Effector CD4-positive, alpha-beta T cell (primary cell): ENCODE data around the gene C10orf62.
"Not testable (repeated sequence)": the region's sequence is repeated elsewhere in the genome, so short reads cannot be mapped to it uniquely, and the experiment has no call there.

Experiments
- DNase-seq: peaks from one replicate; pipeline ENCODE4 v3.0.0-alpha.2; 2020

C10orf62 gene

GRCh38 chr10:97566336-97566996, 23.1 kb upstream of the C10orf62 start:
- no peak for DNase-seq

DNA sequence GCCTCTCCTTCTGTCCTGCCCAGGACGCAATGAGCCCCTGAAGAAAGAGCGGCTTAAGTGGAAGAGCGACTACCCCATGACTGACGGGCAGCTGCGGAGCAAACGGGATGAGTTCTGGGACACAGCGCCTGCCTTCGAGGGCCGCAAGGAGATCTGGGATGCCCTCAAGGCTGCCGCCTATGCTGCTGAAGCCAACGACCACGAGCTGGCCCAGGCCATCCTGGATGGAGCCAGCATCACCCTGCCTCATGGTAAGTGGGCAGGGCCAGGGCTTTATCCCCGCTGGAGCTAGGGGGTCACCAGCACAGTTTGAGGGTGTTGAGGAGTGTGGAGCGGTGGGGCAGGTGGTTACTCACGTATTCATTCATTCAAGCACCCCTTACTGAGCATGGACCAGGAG, 21.6 kb upstream of the C10orf62 start:
- DNase-seq = no peak

DNA sequence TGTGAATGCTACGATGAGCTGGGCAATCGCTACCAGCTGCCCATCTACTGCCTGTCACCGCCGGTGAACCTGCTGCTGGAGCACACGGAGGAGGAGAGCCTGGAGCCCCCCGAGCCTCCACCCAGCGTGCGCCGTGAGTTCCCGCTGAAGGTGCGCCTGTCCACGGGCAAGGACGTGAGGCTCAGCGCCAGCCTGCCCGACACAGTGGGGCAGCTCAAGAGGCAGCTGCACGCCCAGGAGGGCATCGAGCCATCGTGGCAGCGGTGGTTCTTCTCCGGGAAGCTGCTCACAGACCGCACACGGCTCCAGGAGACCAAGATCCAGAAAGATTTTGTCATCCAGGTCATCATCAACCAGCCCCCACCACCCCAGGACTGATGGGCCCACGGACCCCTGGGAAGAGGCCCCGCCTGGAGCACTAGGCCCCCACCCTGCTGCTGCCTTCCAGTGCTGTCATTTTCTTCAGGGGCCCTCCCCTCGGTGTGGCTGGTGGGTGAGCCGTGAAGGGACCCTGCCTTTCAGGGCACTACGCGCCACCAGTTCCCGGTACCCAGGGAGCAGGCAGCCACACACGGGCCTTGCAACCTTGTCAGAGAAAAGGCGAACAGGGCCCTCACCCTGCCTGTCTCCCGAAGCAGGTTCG, 19.3 kb upstream of the C10orf62 start:
- no peak for DNase-seq

GRCh38 chr10:97570789-97571471, 18.6 kb upstream of the C10orf62 start:
- no peak for DNase-seq

- no peak for DNase-seq
These were observed 17.9 kb upstream of the C10orf62 start for GRCh38 chr10:97571622-97572021.

DNA sequence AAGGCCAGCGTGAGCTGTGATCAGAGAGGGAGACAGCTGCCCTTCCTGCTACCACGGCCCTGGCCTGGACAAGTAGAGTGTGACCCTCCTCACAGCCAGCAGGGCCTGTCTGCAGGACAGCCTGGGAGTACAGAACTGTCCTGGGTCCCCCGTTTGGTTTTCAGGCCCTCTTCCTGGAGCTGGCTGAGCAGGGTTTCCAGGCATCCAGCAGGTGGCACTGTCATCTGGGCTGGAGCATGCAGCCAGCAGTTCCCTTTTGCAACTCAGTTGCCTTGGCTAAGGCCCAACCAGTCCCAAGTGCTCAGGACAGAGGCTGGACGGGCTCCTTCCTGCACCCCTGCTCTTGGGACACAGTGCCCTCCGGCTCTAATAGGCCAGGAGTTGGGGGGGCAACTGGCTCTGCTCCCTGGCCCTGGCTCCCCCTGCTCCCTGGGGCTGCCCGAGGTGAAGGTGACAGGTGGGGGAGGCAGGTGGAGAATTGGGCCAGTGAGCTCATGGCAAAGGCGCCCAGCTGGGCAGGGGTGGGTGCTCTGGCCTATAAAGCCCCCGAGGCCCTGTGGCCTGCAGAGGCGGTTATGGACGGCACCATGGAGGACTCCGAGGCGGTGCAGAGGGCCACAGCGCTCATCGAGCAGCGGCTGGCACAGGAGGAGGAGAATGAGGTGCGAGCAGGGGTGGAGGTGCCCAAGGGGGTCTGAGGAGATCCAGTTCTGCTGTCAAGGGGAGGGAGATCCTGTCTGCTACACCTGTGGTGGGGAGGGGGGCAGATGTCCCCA, 17.1 kb upstream of the C10orf62 start, which contains the start of gene ANKRD2:
Gene ANKRD2, plus strand, starts transcription at position 566 of the 776 bp plus-strand sequence. Its CDS starts 10 bp downstream, at position 576.
- DNase-seq = peak; percentile 11

- no peak for DNase-seq
These were observed 16.5 kb upstream of the C10orf62 start for GRCh38 chr10:97573021-97573420.

DNA sequence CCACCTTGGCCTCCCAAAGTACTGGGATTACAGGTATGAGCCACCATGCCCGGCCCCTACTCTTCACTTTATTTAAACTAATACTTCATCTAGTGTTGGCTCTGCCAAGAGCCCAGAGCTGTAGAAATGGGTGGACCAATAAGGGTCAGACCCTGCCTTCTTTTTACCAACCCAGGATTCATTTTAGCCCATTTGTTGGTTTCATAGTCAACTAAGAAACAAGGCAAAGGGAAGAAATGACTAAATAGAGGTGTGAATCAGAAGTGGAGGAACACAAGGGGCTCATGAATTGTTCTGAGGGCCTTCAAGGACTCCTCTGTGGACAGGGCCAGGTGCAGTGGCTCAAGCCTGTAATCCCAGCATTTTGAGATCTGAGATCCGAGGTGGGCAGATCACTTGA, 15.8 kb upstream of the C10orf62 start:
- DNase-seq = no peak

DNA sequence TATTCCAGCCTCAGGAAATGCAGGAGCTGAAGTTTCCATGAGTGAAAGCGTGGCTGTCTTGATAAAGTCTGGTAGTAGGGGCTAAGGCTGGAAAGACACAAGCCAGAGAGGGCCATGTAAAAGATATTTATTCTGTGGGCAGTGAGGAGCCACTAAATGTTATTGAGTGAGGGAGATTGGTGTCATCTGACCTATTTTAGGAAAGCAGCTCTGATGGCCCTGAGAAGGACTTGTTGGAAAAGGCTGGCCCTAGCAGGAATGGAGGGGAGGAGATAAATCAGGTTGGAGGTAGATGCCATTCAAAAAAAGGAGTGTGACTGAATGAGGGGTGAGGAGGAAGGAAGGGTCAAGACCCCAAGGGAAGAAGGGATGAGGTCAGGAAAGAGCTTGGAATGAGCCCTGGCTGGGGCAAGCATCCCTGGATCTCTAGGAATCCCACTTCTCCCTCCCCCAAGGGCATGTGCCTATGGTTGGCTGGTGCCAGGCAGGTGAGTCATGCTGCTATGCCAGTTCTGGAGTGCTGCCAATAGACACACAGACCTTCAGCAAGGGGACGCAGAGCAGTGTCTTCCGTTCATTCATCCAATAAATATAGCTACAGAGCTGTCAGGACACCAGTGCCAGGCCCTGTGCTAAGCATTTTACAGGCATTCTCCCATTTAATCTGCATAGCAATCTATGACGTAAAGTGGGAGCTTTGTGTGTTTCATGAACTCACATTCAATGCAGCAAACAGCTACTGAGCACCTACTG, 15.0 kb upstream of the C10orf62 start:
- no peak for DNase-seq

- DNase-seq = no peak
These were observed 14.3 kb upstream of the C10orf62 start for GRCh38 chr10:97575127-97575668.

DNA sequence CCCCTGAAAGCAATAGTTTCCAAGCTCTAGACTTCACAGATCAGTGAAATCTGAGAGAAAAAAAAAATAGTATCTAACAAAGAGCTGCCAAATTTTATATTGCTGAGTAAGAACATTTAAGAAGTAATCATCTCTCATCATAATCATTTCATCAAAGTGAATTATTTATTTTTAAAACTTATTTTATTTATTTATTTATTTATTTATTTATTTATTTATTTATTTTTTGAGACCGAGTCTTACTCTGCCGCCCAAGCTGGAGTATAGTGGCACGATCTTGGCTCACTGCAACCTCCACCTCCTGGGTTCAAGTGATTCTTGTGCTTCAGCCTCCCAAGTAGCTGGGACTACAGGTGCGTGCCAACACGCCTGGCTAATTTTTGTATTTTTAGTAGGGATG, 13.0 kb upstream of the C10orf62 start:
- not testable (repeated sequence) for DNase-seq

DNA sequence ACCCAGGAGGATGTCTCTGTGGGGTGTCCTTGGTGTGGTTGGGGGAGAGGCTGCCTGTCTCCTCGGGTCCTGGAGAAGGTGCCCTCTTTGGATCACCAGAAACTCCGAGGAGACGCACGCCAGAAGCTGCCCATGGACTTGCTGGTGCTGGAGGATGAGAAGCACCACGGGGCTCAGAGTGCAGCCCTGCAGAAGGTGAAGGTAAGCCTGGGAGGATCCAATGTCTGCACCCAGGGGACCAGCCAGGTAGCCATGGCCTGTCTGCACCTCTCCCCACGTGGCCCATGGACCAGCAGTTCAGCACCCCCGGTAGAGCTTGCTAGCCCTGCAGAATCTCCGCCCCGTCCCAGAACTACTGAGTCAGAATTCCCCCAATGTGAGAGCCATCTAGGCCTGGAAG, 11.8 kb upstream of the C10orf62 start:
- no peak for DNase-seq

- DNase-seq = no peak
These were observed 11.2 kb upstream of the C10orf62 start for GRCh38 chr10:97578171-97578844.

GRCh38 chr10:97580421-97581367, 8.8 kb upstream of the C10orf62 start:
- DNase-seq = no peak

DNA sequence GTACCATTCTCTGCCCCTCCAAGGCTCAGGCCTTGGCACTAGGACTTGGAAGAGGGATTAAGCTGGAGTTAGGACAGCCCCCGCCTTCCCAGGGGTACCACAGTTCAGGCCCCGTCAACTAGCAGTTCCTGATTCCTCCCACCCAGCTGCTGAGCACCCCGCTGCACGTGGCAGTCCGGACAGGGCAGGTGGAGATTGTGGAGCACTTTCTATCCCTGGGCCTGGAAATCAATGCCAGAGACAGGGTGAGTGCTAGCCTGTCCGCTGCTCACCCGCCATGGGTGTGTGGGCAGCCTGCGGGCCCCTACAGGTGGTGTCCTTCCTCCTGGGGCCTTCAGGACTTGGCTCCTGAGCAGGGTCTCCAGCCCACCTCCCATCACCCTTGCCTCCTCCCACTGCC, 7.4 kb upstream of the C10orf62 start:
- DNase-seq = no peak

GRCh38 chr10:97583476-97583875, 6.0 kb upstream of the C10orf62 start:
- no peak for DNase-seq

DNA sequence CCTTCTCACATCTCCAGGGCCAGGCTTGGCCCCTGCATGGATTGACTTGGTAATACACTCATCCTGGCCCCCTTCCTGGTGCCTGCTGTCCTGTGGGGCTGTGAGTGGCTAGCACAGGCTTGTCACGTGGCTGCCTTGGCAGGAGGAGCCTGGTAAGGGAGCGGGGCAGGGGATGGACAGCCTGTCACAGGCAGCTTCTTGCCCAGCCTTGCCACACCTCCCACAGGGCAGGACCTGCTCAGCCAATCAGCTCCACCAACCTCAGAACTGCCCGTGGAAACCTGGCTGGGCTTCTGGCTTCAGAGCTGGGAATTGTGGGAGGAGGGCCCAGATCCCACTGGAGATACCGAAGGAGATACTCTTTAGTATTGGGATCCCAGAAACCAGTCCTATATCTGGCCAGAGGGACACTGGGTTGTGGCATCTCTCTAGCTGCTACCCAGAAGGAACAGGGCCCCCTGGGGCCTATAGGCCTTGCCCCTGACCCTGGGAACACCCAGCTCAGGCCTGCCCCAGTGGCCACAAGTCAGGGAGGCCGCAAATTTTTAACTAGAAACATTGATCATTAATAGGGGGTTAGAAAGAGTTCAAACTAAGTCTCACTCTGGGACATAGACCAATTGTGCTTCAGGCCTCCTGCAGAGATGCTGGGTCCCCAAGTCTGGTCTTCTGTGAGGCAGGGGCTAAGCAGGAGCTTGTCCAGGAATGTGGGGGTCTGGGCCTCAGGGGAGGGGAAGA, 5.3 kb upstream of the C10orf62 start, which contains the start of gene HOGA1:
Gene HOGA1, plus strand, starts transcription at position 330 of the 738 bp plus-strand sequence. Its CDS starts 315 bp downstream, at position 645.
- no peak for DNase-seq

DNA sequence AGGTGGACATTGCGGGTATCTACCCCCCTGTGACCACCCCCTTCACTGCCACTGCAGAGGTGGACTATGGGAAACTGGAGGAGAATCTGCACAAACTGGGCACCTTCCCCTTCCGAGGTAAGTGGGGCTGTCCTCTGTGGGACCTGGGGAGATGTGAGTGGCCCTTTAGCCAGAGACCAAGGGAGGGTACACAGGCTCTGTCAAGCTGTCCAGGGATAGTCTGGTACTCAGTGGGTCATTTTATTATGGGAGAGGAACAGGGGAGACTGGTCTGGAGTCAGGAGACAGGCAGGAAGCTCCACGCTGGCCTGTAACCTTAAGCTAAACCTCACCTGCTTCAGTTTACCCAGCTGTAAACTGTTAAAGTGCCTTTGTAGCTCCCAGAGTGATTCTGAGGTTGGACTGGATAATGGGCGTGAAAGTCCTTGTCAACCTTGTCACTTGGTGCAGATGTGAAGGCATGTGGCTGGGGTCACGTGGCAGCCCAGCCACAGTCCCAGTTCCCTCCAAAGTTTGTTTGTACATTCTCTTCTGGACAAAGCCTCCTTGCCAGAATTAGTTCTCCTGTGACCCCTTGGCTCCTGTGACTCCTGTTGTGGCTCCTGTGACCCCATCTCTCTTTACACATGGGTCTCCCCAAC, 4.6 kb upstream of the C10orf62 start:
- no peak for DNase-seq

- DNase-seq = no peak
These were observed 4.1 kb upstream of the C10orf62 start for GRCh38 chr10:97585439-97585811.
